Gastrocnemius medialis (tissue), 4 donors: Measurements from ENCODE around the gene FGA.

Experiments
- POLR2A ChIP-seq, 2 donors: fragments of 450-650 bp; IDR thresholded peaks; one replicate each; pipeline ENCODE4 v1.6.1; 2017; ENCODE audit warnings: antibody characterized with exemption in 2 of 2, mild to moderate bottlenecking in 2 of 2, moderate library complexity in 2 of 2
- TF ChIP-seq, protein P1 (sequence below), 5 experiments: fragments of 450-650 bp in 3 of 5; fragments of 200-600 bp in 2 of 5; sonication (generic) in 2 of 5; IDR thresholded peaks in 4 of 5; conservative IDR thresholded peaks in 1 of 5; 1 replicate in 4 of 5; 2 replicates in 1 of 5; pipeline ENCODE4 v1.5.1; 2016 to 2019; ENCODE audit warnings: antibody characterized with exemption in 5 of 5, mild to moderate bottlenecking in 3 of 5, moderate library complexity in 3 of 5

DNA sequence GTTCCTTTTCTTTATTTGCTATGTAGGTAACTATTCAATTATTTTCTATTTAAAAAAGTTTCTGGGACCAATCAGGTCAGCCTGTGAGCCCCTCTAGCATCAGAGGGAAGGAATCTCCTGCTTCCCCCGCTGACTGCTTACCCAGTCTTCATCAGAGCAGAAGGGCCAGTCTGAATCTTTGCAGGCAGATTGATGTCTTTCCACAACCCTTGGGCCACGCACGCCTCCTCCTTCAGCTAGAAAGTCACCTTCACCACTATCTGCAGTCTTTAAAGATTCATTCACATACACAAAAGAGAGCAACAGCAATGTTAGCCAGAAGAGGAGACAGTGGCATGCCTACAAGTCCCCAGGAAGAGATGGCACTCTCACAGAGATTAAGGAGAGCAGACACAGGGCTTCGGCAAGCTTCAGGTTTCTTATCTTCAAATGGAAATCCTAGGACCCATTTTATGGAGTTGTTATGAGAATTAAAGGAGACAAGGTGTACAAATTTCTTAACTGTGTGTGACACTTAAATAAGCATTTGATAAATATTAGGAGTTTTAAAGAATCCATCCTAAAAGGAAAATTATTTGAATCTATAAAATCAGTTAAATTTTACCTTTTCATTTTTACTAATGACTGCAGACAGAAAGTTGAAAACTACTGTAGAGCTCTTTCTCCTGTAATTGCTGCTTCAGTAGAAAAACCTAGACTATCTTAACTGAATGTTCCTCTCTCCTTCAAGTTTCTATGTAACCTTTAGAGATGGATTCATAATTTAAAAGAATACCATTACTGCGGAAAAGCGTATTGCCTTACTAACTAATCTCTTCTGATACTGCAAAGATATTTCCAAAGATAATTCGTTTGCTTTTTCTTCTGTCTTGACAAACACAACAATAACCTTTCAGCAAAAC, 995 bp downstream of the FGA start:
- TF ChIP-seq, protein P1, sequence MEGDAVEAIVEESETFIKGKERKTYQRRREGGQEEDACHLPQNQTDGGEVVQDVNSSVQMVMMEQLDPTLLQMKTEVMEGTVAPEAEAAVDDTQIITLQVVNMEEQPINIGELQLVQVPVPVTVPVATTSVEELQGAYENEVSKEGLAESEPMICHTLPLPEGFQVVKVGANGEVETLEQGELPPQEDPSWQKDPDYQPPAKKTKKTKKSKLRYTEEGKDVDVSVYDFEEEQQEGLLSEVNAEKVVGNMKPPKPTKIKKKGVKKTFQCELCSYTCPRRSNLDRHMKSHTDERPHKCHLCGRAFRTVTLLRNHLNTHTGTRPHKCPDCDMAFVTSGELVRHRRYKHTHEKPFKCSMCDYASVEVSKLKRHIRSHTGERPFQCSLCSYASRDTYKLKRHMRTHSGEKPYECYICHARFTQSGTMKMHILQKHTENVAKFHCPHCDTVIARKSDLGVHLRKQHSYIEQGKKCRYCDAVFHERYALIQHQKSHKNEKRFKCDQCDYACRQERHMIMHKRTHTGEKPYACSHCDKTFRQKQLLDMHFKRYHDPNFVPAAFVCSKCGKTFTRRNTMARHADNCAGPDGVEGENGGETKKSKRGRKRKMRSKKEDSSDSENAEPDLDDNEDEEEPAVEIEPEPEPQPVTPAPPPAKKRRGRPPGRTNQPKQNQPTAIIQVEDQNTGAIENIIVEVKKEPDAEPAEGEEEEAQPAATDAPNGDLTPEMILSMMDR (IDR thresholded peaks at IDR 0.05 in 4 of 5, conservative IDR thresholded peaks at IDR 0.05 in 1 of 5): no peak
- TF ChIP-seq POLR2A (IDR thresholded peaks at IDR 0.05): no peak
